IPS-NIHi7 (cell line): ENCODE measurements around the gene TPM2.

Experiments used
- DNase-seq: peaks from one replicate; pipeline ENCODE4 v3.0.0; 2012; ENCODE audit warnings: mixed read lengths; ENCODE audit errors: extremely low spot score

The TPM2 gene

DNA sequence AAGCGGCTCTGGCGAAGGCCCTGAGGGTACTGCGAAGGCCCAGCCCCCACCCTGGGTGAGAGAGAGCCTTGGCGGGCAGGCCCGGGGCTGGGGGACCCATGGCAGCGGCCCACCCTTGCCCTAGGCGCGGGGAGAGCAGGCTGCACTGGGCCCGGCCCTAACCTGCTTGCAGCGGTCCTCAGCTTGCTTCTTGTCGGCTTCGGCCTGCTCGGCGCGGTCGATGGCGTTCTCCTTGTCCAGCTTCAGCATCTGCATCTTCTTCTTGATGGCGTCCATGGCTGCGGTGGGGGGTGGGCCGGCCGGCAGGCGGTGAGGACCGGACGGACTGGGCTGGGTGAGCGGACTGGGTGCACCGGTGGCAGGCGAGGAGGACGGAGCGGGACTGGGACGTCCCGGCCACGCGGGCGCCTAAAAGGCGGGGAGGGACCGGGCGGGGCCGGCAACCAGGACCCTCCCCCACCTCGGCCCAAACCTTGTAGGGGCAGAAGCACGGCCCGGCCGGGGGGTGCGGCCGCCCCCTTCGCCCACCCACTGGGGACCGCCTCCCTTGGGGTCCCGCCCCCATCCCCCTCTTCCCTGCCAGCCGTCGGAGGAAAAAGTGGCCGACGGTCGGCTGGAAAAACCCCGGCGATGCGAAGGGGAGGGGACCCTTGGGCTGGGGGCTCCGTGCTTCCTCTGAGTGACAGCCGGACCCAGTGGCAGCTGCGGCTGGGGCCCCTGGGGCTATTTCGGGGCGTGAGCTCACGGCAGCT lies at the start of gene TPM2:
Gene TPM2, minus strand, starts transcription at position 384 of the 752 bp plus-strand sequence. Its CDS starts 108 bp downstream, at position 276.
- DNase-seq = peak; percentile 83

DNA sequence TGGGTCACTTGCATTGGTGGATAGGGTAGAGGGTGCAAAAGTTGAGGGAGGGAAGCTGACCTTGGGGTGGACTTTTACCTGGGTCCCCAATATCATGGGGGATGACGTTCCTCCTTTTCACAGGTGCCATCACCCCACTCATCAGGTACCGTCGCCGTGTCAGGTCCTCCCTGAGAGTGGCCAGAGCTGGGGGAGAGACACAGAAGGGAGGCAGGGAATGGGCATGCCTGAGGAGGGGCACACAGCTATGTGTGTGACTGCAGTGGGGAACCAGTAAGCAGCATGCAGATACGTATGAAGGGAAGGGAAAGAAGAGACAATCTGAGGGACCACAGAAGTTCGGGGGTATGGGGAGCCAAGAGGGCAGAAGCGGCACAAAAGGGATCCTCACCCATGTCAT lies 49.2 kb upstream of the TPM2 start:
- DNase-seq = no peak

DNA sequence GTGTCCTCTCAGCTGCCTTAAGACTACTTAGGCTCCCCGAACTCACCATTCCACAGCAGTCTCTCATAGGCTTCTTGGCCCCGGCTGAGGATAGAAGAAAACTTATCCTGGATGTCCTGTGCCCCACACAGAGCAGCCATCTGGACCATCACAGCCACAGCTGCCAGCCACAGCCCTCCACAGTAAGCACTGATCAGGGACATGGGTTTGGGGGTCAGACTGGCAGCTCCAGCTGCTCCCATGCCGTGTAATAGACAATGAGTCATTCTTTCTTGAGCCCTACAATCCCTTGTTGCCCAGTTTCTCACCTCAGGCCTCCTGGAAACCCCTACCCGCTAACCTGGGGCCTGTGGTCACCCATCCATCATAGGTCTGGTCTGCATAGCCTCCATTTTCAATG lies 48.5 kb upstream of the TPM2 start:
- DNase-seq = no peak

DNA sequence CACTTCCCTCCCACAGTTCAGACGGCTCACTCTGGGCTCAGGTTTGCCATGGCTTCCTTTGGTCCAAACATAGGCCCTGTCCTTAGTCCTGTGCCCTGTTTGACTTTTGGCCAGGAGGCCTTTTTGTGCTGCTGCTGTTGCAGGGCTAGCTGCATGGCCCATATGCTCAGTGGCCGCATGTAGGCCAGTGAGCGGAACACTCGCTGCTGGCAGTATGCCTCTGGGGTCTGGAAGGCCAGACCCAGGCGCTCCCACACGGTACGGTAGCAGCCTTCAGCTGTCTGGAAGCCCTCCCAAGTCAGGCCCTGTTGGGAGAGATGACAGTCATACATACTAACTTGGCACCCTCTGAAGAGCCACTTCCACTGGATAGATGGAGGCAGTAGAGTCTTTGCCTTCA lies 47.4 kb upstream of the TPM2 start:
- DNase-seq = no peak

- peak; percentile 83 for DNase-seq
Observed at GRCh38 chr9:35736201-35736633, 46.5 kb upstream of the TPM2 start.

DNA sequence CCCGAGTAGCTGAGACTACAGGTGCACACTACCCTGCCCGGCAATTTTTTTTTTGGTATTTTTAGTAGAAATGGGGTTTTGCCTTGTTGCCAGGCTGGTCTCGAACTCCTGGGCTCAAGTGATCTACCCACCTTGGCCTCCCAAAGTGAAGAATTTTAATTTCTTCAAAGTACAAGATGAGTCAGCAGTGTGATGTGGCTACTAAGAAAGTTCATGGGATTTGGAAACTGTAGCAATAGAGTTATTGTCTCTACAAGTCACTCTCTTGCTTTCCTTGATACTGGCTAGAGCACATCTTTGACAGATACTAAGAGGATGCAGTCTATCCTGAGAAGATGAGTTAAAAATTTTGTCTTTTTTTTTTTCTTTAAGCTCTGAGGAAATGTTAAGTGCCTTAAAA lies 44.4 kb upstream of the TPM2 start:
- DNase-seq = no peak

DNA sequence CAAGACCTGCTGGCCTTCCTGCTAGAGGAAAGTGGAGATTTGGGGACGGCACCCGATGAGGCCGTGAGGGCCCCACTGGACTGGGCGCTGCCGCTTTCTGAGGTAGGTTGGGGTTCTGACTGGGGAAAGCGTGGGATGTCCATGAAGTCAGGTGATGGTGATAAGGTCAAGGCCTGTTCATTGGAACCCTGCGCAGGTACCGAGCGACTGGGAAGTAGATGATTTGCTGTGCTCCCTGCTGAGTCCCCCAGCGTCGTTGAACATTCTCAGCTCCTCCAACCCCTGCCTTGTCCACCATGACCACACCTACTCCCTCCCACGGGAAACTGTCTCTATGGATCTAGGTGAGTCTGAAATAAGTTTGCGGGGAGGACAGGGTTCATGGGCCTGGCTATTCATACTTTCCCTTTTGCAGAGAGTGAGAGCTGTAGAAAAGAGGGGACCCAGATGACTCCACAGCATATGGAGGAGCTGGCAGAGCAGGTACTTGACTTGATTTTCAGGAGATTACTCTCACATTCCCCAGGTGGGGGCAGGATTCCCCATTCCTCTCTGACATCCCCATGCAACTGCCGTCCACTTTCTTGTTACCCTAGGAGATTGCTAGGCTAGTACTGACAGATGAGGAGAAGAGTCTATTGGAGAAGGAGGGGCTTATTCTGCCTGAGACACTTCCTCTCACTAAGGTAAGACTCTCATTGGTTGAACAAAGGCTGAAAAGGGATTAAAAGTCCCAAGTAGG lies 43.2 kb upstream of the TPM2 start:
- peak; percentile 68 for DNase-seq

GRCh38 chr9:35732185-35732799 lies 42.6 kb upstream of the TPM2 start, which contains the start of the genes CREB3 and TLN1:
CREB3 (plus strand) TSS chr9:35732666; CDS start chr9:35732773, 107 bp downstream.
TLN1 (minus strand) TSS chr9:35732195; CDS start chr9:35725694, 6,501 bp downstream.
- DNase-seq = peak; percentile 90

GRCh38 chr9:35731415-35732184 lies 41.9 kb upstream of the TPM2 start:
- DNase-seq = peak; percentile 26

DNA sequence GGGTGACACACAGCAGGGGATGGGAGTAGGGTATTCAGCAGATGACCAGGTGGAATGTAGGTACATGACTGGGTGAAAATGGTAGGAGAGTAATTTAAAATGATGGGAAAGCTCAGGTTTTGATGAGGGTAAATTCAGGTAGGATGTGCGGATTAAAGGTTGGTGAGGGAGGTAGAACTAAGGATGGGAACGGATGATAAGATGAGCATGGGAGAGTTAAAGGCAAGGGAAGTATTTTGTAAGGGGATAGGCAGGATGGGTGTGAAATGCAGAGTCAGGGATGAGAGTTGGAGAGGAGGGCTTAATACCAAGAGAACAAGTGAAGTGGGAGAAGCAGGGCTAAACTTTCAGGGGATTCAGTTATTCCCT lies 40.7 kb upstream of the TPM2 start:
- DNase-seq = no peak

GRCh38 chr9:35729700-35730485 lies 40.2 kb upstream of the TPM2 start:
- DNase-seq = peak; percentile 71

GRCh38 chr9:35729101-35729500 lies 39.4 kb upstream of the TPM2 start:
- DNase-seq = no peak

- DNase-seq = peak; percentile 74
Observed at GRCh38 chr9:35728041-35728971, 38.6 kb upstream of the TPM2 start.

GRCh38 chr9:35727676-35728040 lies 37.9 kb upstream of the TPM2 start:
- no peak for DNase-seq

- no peak for DNase-seq
Observed at GRCh38 chr9:35726931-35727330, 37.2 kb upstream of the TPM2 start.

DNA sequence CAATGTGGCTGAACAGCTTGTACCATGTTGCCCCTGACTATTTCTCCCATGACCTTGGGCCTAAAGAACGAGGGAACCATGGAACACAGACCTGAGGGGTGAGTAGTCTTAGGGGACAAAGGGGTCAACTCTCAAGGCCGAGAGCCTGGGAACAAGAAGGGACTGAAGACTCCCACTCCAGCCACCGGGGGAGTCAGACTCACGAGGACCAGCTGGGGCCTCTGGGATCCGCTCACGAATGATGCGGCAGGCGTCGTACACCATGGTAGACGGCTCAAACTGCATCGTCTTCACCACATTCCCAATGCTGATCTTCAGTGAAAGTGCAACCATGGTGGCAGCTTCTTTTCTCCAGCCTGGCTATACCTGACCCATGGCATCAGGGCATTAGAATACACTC lies 35.6 kb upstream of the TPM2 start:
- peak; percentile 23 for DNase-seq

DNA sequence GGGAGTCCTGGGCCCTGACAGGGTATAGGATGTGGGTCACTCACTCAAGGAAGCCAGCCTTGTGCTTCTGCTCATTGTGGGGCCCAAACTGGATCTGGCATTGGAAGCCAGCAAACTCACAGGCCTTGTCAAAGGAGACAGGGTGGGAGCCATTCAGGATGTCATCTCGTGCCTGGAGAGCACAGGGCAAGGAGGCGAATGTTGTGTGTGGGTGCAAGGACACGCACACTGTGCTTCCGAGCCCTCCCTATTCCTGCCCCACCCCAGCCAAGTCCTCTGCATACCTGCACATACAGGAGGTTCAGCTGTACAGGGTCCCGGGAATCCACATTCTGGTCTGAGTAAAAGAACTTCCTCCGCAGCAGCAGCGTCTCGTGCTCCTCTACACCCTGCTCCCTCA lies 34.2 kb upstream of the TPM2 start:
- DNase-seq = no peak

GRCh38 chr9:35723426-35723825 lies 33.7 kb upstream of the TPM2 start:
- no peak for DNase-seq

DNA sequence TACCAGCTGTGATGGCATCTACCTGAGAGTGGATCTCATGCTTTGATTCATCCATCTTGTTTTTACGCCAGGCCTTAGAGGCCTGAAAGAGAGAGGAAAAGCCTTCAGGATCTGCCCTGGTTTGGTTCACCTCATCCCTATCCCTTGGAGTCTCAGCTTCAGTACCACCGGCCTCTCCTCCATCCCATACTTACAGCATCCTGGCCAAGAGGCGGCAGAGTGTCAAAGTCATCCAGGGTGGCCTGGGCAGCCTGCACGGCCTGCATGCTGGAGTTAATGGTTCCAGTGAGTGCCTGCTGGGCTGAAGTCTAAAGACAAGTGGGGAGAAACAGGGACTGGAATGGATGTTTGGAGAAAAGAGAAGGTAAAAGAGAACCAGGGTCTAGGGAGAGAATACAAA lies 29.8 kb upstream of the TPM2 start:
- no peak for DNase-seq
